Gastrocnemius medialis (tissue), 4 donors: ENCODE measurements around the gene GNAI1.

Experiments
- POLR2A ChIP-seq, 2 donors: fragments of 450-650 bp; IDR thresholded peaks; one replicate each; pipeline ENCODE4 v1.6.1; 2017; ENCODE audit warnings: antibody characterized with exemption in 2 of 2, mild to moderate bottlenecking in 2 of 2, moderate library complexity in 2 of 2
- TF ChIP-seq, protein P1 (sequence below), 5 experiments: fragments of 450-650 bp in 3 of 5; fragments of 200-600 bp in 2 of 5; sonication (generic) in 2 of 5; IDR thresholded peaks in 4 of 5; conservative IDR thresholded peaks in 1 of 5; 1 replicate in 4 of 5; 2 replicates in 1 of 5; pipeline ENCODE4 v1.5.1; 2016 to 2019; ENCODE audit warnings: antibody characterized with exemption in 5 of 5, mild to moderate bottlenecking in 3 of 5, moderate library complexity in 3 of 5

DNA sequence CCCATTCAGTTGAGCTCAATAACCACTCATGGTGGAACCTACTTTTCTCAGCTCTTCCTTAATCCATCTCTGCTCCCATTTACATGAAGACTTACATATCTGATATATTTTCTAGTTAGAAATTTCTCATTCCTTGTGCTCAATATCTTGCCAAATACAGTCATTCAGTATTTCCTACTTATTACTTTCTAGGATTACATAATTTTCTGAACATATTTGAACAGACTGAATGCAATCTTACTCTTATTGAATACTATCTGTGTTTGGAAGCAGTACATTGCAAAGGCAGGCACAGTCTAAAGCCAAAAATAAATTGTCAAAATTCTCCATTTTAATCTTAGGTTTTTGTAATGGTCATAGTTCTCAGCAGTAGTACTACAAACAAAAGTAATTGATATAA lies 126.0 kb downstream of the GNAI1 start:
- TF ChIP-seq, protein P1, sequence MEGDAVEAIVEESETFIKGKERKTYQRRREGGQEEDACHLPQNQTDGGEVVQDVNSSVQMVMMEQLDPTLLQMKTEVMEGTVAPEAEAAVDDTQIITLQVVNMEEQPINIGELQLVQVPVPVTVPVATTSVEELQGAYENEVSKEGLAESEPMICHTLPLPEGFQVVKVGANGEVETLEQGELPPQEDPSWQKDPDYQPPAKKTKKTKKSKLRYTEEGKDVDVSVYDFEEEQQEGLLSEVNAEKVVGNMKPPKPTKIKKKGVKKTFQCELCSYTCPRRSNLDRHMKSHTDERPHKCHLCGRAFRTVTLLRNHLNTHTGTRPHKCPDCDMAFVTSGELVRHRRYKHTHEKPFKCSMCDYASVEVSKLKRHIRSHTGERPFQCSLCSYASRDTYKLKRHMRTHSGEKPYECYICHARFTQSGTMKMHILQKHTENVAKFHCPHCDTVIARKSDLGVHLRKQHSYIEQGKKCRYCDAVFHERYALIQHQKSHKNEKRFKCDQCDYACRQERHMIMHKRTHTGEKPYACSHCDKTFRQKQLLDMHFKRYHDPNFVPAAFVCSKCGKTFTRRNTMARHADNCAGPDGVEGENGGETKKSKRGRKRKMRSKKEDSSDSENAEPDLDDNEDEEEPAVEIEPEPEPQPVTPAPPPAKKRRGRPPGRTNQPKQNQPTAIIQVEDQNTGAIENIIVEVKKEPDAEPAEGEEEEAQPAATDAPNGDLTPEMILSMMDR (IDR thresholded peaks at IDR 0.05 in 4 of 5, conservative IDR thresholded peaks at IDR 0.05 in 1 of 5) = no peak
- no peak for TF ChIP-seq POLR2A (IDR thresholded peaks at IDR 0.05)
